HG02943 (cell line): Measurements from ENCODE around the gene SPPL2B.
"Not testable (repeated sequence)": the region's sequence is repeated elsewhere in the genome, so short reads cannot be mapped to it uniquely, and the experiment has no call there.

Source experiments
- ATAC-seq: cut with Tn5 transposase; IDR thresholded peaks from one replicate; pipeline ENCODE4 v1.9.1; 2021; ENCODE audit warnings: mild to moderate bottlenecking, low read depth, moderate library complexity; ENCODE audit not compliant: unreplicated experiment

Gene SPPL2B

DNA sequence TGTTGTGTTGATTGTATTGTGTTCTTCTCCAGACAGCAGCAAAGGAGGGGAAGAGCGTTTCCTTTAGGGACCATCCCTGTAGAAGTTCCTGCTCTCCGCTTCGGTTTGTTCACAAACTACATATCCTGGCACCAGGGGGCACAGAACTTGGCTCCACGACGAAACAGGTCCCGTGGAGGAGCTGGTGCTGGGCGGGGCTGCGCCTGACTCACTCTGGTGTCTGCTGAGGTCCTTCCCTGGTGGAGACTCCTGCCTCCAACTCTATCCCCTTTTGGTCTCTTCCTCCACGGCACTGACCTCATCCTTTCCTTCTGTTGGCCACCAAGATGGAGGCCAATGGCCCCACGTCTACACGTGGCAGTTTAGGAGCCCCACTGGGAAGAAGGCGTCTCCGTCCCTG lies 46.3 kb downstream of the SPPL2B start:
- no peak for ATAC-seq

DNA sequence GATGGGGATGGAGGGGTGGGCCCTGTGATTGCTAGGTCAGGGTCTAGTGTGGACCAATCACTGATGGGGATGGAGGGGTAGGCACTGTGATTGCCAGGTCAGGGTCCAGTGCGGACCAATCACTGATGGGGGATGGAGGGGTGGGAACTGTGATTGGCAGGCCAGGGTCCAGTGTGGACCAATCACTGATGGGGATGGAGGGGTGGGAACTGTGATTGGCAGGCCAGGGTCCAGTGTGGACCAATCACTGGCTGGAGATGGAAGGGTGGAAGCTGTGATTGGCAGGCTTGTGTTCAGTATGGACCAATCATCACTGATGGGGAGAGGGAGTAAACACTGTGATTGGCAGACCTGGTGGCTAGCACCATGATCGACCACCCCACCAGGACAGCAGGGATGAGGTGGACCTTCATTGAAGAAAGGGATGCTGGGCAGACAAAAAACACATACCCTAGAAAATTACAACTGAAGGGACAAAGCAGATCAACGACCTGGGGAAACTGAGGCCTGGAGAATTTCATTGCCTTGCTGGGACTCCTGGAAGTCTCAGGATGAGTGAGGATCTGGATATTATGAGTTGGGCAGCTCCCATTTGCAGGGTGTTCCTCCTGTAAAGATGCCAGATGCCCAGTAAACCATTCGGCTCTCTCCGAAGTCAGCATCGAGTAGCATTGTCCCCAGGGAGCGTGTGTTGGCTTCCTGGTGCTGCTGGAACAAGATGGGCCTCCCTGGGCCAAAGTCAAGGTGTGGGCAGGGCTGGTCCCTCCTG lies 47.1 kb downstream of the SPPL2B start:
- no peak for ATAC-seq

DNA sequence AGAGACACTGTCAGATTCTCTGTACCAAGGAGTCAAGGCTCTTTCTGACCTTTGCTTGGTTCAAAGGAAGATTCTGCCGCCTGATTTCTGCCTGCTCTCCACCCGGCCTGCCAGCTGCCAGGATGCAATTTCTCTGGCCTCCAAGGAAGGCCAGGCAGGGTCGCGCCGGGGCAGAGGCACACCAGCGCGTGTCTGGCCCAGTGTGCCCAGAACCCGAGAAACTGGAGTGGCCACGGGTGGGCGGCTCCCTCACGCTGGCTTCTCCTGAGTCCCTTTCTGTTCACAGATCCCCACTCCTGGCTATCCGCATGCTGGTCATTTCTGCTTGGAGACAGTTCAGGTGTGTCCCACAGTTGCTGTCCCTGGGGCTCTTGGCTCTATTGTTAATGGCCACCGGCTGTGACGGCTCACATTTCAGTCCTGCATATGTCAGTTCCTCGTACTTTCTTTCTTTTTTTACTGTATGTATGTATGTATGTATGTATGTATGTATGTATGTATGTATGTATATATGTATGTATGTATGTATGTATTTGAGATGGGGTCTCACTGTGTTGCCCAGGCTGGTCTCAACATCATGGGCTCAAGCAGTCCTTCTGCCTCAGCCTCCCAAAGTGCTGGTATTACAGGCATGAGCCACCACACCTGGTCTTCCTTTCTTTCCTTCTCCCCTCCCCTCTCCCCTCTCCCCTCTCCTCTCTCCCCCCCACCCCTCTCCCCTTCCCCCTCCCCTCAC lies 48.5 kb downstream of the SPPL2B start:
- ATAC-seq = no peak

DNA sequence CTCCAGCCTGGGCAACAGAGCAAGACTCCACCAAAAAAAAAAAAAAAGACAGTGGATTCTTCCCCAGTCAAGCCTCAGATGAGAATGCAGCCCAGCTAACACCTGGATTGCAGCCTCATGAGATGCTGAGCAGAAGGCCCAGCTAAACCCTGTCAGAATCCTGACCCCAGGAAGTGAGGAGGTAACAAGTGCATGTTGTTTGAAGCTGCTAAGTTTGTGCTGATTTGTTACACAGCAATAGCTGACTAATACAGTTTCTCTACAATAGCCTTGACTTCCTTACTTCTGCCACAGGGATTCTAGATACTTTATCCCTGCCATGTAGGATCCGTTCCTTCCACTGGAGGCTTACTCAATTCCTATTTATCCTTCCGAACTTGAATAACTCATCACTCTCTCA lies 52.1 kb downstream of the SPPL2B start:
- no peak for ATAC-seq

DNA sequence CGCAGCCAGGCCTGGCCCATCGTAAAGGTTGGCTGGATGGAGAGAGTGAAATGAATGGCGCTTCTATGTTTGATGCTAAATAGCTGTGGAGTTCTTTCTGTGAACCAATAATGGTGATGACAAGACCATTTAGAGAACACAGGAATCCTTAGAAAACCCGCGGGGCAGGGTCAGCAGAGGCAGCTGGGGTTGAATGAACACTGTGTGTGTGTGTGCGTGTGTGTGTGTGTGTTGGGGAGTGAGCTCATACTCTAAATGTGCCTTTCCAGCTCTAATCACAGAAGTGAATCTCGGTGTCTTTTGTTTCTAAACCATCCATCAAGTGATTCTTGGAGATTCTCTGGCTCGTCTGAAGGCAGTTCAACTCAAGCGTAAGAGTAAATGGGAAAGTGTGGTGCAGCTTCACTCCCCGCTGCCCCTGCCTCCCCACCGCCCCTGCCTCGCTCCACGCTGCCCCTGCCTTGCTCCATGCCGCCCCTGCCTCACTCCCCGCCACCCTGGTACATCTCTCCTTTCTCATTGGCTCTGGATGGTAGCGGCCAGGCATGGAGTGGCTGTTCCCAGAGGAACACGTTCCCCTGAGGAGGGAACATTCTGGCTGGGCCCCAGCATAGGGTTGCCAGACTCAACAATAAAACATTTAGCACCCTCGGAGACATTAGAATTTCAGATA lies 52.8 kb downstream of the SPPL2B start:
- ATAC-seq = no peak

DNA sequence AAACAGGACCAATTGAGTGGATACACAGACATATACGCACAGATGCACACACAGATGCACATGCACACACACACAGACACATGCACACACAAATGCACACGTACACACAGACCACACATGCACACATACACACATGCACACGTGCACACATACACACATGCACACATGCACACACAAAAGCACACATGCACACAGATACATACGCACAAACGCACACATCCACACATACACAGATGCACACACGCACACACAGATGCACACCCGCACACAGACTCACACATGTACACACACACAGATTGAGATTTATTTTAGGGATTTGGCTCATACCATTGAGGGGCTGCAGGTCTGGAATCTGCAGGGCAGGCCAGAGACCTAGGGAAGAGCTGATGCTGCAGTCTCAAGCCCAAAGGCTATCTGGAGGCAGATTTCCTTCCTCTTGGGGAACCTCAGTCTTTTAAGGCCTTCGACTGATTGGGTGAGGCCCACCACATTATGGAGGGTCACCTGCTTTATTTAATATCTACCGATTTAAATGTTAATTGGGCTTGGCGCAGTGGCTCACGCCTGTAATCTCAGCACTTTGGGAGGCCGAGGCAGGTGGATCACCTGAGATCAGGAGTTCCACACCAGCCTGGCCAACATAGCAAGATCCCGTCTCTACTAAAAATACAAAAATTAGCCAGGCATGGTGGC lies 54.2 kb downstream of the SPPL2B start:
- ATAC-seq = no peak

DNA sequence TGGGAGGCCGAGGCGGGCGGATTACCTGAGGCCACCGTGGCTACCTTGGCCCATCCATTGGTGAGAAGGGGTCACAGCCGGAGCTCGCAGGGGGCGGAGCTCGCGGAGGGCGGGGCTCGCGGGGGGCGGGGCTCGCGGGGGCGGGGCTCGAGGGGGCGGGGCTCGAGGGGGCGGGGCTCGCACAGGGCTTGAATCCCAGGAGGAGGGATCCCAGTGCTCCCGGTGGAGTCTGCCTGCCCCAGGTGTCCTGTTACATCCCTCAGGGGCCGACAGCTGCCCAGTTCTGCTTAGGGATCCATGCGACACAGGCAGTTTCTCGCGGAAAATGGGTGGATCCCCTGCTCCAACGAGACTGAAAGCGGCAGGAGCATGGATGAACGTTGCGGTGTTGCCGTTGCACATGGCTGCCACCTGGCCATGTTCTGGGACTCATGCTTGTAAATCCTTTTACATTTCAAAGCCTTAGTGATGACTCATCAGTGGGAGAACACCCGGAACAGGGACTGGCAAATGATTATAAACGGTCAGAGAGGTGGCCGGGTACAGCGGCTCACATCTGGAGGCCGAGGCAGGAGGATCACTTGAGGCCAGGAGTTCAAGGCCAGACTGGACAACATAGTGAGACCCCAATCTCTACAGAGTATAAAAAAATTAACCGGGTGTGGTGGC lies 56.7 kb downstream of the SPPL2B start:
- no peak for ATAC-seq

DNA sequence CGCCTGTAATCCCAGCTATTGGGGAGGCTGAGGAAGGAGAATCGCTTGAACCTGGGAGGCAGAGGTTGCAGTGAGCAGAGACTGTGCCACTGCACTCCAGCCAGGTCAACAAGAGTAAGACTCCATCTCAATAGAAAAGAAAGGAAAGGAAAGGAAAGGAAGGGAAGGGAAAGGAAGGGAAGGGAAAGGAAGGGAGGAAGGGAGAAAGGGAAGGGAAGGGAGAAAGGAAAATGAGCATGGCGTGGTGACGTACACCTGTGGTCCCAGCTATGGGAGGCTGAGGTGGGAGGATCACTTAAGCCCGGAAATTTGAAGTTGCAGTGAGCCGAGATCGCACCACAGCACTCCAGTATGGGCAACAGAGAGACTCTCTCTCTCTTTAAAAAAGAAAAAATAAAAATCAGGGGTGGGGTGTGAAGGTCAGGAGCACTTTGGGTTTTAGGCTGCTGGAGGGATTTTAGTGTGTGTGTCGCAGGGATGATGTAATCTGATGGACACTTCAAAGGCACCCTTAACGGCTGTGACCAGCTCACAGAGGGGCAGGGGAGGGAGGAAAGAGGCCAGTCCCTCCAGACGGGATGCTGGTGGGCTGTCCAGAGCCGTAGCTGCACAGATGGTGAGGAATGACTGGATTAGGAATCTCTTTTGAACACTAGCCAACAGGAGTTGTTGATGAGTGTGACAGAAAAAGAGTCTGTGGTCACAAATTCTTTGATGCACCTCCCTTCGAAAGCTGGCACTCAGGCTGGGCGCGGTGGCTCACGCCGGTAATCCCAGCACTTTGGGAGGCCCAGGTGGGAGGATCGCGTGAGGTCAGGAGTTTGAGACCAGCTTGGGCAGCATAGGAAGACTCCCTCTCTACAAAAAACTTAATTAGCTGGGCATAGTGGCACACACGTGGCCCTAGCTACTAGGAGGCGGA lies 59.1 kb downstream of the SPPL2B start:
- ATAC-seq = no peak

DNA sequence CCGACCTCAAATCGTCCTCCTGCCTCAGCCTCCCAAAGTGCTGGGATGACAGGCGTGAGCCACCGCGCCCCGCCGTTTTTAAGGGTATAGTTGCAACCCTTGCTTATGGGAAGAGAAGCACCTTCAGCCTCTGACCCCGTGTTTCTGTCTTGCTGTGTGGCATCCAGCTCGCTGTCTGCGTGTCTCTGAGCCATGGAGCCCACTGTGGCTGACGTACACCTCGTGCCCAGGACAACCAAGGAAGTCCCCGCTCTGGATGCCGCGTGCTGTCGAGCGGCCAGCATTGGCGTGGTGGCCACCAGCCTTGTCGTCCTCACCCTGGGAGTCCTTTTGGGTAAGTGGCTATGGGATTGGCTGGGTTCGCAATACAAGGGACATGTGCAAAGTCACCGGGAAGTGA lies 61.1 kb downstream of the SPPL2B start:
- ATAC-seq = no peak

DNA sequence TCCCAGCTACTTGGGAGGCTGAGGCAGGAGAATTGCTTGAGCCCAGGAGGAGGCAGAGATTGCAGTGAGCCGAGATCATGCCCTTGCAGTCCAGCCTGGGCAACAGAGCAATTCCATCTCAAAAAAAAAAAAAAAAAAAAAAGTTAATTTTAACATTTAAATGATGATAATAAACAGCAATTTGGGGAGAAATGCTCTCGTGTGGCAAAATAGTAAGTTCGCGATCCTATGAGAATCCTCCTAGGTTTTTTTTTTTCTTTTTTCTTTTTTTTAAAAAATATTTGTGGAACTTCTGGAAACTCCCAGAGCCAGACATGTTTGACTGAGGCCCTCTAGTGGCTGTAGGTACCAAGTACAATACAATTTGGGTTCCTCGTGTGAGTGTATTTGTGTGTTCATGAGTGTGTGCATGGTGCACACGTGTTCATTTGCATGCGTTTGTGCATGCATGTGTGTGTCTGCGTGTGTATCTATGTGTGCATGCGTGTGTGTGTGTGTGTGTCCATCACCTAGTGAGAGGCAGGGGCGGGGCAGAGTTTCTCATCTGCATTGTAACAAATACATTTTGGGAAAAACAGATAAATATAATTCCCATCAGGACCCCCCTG lies 62.7 kb downstream of the SPPL2B start:
- no peak for ATAC-seq

DNA sequence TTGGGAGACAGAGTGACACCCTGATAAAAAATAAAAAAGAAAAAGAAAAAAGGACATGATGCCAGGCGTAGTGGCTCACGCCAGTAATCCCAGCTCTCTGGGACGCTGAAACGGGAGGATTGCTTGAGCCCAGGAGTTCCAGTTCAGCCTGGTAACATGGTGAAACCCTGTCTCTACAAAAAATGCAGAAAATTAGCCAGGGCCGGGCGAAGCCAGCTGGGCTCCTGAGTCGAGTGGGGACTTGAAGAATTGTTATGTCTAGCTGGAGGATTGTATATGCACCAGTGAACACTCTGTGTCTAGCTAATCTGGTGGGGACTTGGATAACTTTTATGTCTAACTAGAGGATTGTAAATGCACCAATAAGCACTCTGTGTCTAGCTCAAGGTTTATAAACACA lies 63.9 kb downstream of the SPPL2B start:
- no peak for ATAC-seq

DNA sequence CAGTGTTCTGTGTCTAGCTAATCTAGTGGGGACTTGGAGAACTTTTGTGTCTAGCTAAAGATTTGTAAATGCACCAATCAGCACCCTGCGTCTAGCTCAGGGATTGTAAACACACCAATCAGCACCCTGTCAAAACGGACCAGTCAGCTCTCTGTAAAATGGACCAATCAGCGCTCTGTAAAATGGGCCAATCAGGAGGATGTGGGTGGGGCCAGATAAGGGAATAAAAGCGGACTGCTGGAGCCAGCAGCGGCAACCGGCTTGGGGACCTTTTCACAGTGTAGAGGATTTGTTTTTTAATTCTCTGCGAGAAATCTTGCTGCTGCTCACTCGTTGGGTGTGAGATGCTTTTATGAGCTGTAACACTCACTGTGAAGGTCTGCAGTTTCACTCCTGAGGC lies 64.4 kb downstream of the SPPL2B start:
- not testable (repeated sequence) for ATAC-seq

DNA sequence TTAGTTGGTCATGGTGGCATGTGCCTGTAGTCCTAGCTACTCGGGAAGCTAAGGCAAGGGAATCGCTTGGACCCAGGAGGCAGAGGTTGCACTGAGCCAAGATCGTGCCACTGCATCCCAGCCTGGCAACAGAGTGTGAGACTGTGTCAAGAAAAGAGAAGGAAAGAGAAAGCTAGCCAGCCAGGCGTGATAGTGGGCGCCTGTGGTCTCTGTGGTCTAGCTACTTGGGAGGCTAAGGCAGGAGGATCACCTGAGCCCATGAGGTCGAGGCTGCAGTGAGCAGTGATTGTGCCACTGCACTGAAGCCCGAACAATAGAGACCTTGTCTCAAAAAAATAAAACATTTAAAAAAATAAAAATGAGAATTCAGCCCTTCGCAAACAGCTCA lies 65.6 kb downstream of the SPPL2B start:
- ATAC-seq = no peak

DNA sequence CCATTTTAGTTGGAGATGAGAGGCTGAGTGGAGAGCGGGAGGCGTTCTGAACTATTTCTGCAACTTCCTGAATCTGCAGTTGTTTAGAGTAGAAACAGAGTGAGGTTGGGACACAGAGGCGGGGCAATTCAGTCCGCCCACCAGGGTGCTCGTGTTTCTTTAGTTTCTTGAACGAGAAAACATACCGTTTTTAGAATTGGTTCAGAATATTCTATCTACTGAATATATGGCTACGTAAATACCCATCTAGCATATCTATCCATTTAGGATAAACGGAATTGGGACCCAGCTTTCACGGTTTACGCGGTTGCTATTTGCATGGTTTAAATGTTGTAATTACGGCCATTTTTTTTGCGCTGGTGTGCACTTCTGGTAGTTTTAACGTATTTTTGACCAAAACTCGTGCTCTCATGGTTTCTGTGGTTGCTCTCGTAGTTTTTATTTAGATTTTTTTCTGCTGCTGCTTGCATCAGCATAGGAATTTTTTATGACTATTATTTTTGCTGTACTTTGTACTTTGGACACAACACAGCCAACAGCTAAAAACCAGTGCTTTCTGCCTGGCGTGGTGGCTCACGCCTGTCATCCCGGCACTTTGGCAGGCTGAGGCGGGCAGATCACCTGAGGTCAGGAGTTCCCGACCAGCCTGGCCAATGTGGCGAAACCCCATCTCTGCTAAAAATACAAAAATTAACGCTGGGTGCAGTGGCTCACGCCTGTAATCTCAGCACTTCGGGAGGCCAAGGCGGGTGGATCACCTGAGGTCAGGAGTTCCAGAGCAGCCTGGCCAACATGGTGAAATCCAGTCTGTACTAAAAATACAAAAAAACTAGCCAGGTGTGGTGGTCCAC lies 66.2 kb downstream of the SPPL2B start:
- no peak for ATAC-seq

DNA sequence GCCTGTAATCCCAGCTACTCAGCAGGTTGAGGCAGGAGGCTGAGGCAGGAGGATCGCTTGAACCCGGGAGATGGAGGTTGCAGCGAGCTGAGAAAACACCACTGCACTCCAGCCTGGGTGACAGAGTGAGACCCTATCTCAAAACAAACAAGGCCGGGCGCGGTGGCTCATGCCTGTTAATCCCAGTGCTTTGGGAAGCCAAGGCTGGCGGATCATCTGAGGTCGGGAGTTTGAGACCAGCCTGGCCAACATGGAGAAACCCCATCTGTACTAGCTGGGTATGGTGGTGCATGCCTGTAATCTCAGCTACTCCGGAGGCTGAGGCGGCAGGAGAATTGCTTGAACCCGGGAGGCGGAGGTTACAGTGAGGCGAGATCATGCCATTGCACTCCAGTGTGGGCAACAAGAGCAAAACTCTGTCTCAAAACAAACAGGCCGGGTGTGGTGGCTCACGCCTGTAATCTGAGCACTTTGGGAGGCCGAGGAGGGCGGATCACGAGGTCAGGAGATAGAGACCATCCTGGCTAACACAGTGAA lies 66.9 kb downstream of the SPPL2B start:
- ATAC-seq = not testable (repeated sequence)

DNA sequence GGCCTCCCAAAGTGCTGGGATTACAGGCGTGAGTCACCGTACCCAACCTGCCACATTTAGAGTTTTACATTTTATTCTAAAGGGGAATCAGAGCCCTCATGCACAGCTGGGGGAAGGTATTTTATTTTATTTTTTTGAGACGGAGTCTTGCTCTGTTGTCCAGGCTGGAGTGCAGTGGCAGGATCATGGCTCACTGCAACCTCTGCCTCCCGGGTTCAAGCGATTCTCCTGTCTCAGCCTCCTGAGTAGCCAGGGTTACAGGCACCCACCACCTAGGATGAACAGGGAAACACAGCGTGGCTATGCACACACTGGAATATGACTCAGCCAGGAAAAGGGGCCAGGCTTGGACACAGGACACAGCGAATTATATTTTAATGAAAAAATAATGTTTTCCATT lies 68.7 kb downstream of the SPPL2B start:
- ATAC-seq = not testable (repeated sequence)

DNA sequence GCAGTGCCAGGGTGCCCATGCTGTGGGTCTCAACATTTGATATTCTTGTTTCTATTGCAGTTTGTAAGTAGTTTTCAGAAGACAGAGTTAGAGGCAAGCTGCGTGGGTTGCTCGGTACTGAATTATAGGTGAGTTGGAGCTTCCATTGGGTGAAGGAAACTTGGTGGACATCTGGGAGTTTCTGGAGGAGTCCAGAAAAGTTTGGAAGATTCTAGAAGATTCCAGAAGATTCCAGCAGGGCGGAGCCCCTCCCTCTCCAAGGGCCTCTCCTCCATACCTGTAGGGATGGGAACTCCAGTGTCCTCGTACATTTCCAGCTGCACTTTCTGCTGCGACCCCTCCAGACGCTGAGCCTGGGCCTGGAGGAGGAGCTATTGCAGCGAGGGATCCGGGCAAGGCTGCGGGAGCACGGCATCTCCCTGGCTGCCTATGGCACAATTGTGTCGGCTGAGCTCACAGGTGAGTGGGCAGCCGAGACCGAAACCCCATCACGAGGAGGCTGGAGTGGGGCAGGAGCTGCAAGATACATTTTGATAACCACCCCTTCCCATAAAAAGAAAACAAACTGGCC lies 70.3 kb downstream of the SPPL2B start:
- ATAC-seq = no peak

DNA sequence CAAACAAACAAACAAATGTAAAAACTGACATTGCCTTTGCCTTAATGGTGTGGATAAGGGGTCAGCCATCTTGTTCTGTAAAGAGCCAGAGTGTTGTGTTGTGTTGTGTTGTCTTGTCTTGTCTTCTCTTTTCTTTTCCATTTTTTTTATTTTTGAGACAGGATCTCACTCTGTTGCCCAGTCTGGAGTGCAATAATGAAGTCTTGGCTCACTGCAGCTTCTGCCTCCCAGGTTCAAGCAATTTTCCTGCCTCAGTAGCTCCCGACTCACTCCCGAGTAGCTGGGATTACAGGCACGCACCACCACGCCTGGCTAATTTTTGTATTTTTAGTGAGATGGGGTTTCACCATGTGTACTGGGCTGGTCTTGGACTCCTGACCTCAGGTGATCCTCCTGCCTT lies 71.1 kb downstream of the SPPL2B start:
- no peak for ATAC-seq
